T-helper 22 cell (primary cell): ENCODE results near the gene MLLT3.

Experiments
- DNase-seq: peaks from one replicate; pipeline ENCODE4 v3.0.0-alpha.2; 2020; ENCODE audit warnings: low read depth

The MLLT3 gene

GRCh38 chr9:20509466-20509865 is 112.8 kb downstream of the MLLT3 start:
- no peak for DNase-seq

DNA sequence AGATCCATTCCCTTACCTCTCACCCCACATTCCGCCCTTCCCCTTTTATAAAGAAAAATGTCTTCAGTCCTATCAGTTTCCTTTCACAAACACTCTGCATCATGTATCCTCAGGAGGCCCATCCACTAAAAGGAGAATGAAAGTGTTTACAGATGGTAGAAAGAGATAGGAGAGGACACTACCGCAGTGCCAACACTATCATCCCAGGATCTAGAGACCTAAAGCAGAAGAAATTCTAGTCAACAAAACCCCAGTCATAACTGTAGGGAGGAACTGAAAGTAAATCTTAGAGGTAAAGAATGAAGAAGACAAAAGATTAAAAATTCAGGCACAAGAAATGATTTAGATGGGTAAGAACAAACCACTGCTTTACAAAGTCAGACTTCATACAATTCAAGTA is 114.1 kb downstream of the MLLT3 start:
- no peak for DNase-seq

DNA sequence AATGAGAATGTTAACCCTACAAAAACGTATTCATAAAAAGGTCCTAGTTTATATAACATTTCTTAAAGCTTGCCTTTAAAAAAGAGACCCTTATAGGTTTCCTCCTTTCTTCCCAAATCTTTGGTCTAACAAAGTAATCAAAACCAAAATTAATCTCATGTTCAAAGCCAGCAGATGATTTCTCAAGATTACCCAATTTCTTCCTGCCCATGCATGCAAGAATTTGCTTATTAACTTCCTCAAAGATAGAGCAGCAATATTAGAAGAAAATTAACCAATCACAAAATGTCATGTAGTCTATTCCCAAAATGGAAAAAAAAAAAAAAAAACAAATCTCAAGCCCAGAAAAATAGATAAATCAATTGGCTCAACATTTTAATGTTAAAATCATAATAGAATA is 114.9 kb downstream of the MLLT3 start:
- no peak for DNase-seq

GRCh38 chr9:20506099-20506900 is 116.0 kb downstream of the MLLT3 start:
- no peak for DNase-seq

DNA sequence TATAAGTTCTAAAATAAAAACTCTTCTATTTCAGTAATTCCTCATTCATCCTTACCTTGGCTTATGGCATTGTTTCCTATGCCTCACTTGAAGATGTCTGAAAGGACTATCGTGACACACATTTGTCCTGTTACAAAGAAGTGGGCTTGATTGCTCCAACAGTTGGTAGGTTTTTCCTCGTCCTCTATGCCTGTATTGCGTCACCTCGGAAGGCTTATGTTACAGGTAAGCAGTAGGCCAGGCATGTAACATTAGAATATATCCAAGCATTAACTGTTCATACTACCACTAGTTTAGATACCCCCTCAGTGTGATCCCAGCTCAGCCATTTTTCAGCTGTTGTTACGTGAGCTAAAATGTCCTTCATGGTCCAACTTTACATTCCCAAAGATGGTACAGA is 116.7 kb downstream of the MLLT3 start:
- no peak for DNase-seq

- DNase-seq: no peak
These were observed 117.4 kb downstream of the MLLT3 start for GRCh38 chr9:20504930-20505329.

DNA sequence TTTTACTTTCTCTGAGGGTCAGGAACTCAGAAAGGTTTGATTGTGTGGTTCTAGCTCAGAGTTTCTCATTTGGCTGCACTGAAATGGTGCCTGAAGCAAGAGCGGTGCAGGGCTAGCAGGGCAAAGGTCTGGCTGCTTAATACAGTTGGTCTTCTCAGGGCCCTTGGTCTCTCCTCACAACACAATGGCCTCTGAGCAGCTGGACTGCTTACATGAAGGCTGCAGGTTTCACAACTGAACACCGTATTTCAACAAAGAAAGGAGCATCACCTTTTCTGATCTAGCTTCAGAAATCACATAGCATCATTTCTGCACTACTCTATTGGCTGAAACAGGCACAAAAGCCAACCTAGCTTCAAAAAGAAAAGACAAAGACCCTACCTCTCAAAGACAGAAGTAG is 122.2 kb downstream of the MLLT3 start:
- no peak for DNase-seq

GRCh38 chr9:20499013-20499412 is 123.3 kb downstream of the MLLT3 start:
- DNase-seq: no peak

- no peak for DNase-seq
These were observed 126.0 kb downstream of the MLLT3 start for GRCh38 chr9:20496328-20496727.

GRCh38 chr9:20495098-20495497 is 127.2 kb downstream of the MLLT3 start:
- no peak for DNase-seq

GRCh38 chr9:20494035-20494434 is 128.3 kb downstream of the MLLT3 start:
- no peak for DNase-seq

DNA sequence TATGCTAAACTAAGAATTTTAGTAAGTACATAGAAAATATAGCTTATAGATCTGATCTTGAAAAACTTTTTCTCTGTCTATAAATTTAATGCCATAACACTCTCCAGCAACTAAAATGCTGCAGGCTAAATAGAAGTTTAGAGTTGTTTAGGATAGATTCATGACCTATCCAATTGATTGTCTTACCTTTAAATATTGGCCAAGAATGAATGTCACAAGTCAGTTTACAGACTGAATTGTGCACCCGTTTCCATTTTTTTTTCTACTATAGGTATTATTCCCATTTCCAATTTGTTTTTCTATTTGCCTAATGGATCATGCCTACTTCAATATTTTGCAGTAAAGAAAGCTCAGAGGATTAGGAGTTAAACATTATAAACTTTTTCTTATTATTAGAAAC is 129.5 kb downstream of the MLLT3 start:
- no peak for DNase-seq

- no peak for DNase-seq
These were observed 130.7 kb downstream of the MLLT3 start for GRCh38 chr9:20491612-20492011.

- no peak for DNase-seq
These were observed 132.0 kb downstream of the MLLT3 start for GRCh38 chr9:20490246-20490834.

DNA sequence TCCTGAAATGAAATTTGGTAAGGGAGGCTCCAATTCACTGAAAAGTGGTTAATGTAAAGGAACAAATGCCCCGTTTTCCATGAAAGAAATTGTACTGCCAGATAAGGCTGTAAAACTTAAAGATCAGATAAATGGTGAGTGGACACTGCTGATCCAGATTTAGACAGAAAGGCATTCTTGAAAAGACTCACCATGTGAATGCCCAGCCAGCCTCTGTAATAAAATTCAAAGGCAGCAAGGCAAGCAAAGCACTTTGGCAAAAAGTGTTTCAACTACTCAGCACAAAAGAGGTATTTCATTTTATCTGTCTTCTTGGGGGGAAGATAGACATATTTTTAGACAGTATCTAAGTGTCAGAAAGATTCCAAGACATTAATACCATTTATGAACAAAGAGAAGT is 133.6 kb downstream of the MLLT3 start:
- DNase-seq: no peak

GRCh38 chr9:20486552-20486951 is 135.7 kb downstream of the MLLT3 start:
- DNase-seq: no peak

DNA sequence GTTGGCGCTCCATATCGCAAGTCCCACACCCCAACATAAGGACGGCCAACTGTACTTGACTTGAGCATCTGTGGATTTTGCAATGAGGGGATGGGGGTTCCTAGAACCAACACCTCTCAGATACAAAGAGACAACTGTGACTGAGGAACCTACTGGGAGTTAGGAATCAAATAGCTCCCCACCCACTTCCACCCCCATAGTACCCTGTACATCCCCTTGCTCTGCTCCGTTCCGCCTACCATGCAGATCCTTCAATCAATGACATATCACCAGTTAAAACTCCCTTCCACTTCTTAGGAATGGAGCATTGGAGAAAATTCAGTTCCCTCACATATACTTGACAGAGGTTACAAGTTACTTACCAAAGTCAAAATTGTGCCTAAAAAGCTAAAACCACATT is 140.9 kb downstream of the MLLT3 start:
- no peak for DNase-seq

- DNase-seq: no peak
These were observed 142.1 kb downstream of the MLLT3 start for GRCh38 chr9:20480249-20480648.

GRCh38 chr9:20479419-20480155 is 142.7 kb downstream of the MLLT3 start:
- no peak for DNase-seq

- no peak for DNase-seq
These were observed 143.5 kb downstream of the MLLT3 start for GRCh38 chr9:20478786-20479185.

GRCh38 chr9:20477940-20478620 is 144.2 kb downstream of the MLLT3 start:
- no peak for DNase-seq

DNA sequence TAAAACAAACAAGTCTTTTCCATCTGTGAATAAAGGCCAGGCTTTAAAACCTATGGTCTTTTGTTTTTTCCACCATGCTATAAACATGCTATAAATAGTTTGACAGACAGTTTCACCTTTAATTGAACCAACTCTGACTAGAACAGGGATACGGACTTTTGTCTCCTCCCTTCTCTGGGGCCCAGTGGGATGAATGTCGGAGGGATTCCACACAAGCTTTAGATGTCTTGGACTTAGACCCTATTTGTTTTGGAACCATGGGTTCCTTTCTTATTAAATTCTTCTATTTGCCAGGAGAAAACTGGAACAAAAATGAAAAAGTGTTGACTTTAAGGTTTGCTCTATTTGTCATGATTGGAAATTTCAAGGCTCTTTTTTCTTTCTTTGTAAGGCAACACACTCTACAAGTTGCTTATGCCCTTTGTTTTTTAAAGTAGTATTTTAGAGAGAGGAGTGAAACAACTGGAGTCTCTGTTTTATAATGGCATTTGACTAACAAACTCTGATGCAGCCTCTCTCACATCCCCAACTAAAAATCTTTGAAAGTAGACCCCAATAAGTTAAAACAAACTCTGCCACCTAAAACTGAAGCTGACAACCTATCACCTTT is 145.3 kb downstream of the MLLT3 start:
- DNase-seq: no peak
